Endometrium (tissue), 2 donors: ENCODE data around the gene BID.

Experiments used
- FAIRE-seq: peaks from 2 replicates; lab custom pipeline; 2012; peaks lifted over from hg19 to GRCh38; lab: Jason Lieb, UNC
- donor health status: control.
- donor health status: control.

BID gene

GRCh38 chr22:17774206-17774925, at the start of gene BID:
TSS of gene BID (minus strand) at chr22:17774469. CDS start at chr22:17750116, 24,353 bp downstream.
- FAIRE-seq = no peak

GRCh38 chr22:17823964-17824363, 49.7 kb upstream of the BID start:
- FAIRE-seq = no peak

- FAIRE-seq = no peak
Measured at GRCh38 chr22:17823226-17823625, 49.0 kb upstream of the BID start.

- no peak for FAIRE-seq
Measured at GRCh38 chr22:17822087-17822486, 47.8 kb upstream of the BID start.

GRCh38 chr22:17820879-17821439, 46.7 kb upstream of the BID start:
- FAIRE-seq = peak; percentile 100

- no peak for FAIRE-seq
Measured at GRCh38 chr22:17818649-17819048, 44.4 kb upstream of the BID start.

GRCh38 chr22:17818180-17818579, 43.9 kb upstream of the BID start:
- FAIRE-seq = no peak

- no peak for FAIRE-seq
Measured at GRCh38 chr22:17817511-17818065, 43.3 kb upstream of the BID start.

GRCh38 chr22:17817079-17817478, 42.8 kb upstream of the BID start:
- no peak for FAIRE-seq

GRCh38 chr22:17816649-17817048, 42.4 kb upstream of the BID start:
- no peak for FAIRE-seq

GRCh38 chr22:17815703-17816254, 41.5 kb upstream of the BID start:
- FAIRE-seq = no peak

- FAIRE-seq = no peak
Measured at GRCh38 chr22:17814830-17815229, 40.6 kb upstream of the BID start.

- FAIRE-seq = no peak
Measured at GRCh38 chr22:17814084-17814483, 39.8 kb upstream of the BID start.

GRCh38 chr22:17811119-17811518, 36.9 kb upstream of the BID start:
- no peak for FAIRE-seq

GRCh38 chr22:17810570-17811116, 36.4 kb upstream of the BID start:
- FAIRE-seq = no peak

- FAIRE-seq = no peak
Measured at GRCh38 chr22:17808693-17809403, 34.6 kb upstream of the BID start.

- no peak for FAIRE-seq
Measured at GRCh38 chr22:17807578-17808410, 33.5 kb upstream of the BID start.

GRCh38 chr22:17807086-17807485, 32.8 kb upstream of the BID start:
- no peak for FAIRE-seq

- FAIRE-seq = no peak
Measured at GRCh38 chr22:17806437-17806836, 32.2 kb upstream of the BID start.

- FAIRE-seq = no peak
Measured at GRCh38 chr22:17804331-17805080, 30.2 kb upstream of the BID start.
